ENCODE results near the gene TROAP.
A peak's percentile ranks its signal among the peaks of the same experiment; 100 is the strongest.
"Not testable (repeated sequence)": the region's sequence is repeated elsewhere in the genome, so short reads cannot be mapped to it uniquely, and the experiment has no call there.

Gene TROAP

DNA sequence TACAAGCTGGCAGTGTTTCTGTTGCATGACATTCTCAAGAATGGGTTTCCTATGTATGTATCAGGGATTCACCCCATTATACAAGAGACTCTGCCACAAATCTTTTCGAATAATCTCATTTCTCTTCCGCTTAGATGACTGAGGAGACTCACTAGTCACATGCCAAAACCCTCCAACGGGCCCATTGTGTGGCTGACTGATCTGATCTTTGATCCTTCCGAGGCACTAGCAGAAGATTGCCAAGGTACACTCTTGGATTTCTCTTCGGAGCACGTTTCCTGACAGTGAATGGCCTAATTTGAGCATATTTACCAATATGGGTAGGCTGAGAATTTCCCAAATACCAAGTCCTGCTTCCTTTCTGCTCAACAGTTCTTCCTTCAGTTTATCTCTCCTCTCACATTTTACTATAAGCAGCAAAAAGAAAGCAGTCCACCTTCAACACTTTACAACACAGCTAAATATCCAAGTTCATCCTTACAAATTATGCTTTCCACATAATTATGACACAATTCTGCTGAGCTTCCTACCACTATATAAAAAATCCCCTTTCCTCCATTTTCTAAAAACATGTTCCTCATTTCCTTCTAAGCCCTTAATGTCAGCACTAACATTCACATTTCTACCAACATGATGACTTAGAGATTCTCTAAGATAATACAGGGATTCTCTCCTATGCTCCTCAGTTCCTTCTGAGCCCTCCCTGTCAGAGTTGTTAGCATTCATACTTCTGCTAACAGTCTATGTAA lies 17.1 kb upstream of the TROAP start:
- TF ChIP-seq, protein P1, sequence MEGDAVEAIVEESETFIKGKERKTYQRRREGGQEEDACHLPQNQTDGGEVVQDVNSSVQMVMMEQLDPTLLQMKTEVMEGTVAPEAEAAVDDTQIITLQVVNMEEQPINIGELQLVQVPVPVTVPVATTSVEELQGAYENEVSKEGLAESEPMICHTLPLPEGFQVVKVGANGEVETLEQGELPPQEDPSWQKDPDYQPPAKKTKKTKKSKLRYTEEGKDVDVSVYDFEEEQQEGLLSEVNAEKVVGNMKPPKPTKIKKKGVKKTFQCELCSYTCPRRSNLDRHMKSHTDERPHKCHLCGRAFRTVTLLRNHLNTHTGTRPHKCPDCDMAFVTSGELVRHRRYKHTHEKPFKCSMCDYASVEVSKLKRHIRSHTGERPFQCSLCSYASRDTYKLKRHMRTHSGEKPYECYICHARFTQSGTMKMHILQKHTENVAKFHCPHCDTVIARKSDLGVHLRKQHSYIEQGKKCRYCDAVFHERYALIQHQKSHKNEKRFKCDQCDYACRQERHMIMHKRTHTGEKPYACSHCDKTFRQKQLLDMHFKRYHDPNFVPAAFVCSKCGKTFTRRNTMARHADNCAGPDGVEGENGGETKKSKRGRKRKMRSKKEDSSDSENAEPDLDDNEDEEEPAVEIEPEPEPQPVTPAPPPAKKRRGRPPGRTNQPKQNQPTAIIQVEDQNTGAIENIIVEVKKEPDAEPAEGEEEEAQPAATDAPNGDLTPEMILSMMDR (IDR thresholded peaks at IDR 0.05; ENCODE audit: low read depth, low read length): no peak

DNA sequence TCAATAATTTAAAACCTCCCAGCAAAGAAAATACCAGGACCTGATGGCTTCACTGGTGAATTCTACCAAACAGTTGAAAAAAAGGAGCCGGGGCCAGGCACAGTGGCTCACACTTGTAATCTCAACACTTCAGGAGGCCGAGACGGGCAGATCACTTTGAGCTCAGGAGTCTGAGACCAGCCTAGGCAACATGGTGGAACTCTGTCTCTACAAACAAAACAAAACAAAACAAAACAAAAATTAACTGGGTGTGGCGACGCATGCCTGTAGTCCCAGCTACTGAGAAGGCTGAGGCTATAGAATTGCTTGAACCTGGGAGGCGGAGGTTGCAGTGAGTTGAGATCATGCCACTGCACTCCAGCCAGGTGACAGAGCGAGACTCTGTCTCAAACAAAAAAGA lies 13.7 kb upstream of the TROAP start:
- no peak overlapping the region for H3K4me3 ChIP-seq (ENCODE audit: low read depth, low read length)
- TF ChIP-seq, protein P1 (IDR thresholded peaks at IDR 0.05; ENCODE audit: low read depth, low read length): no peak

More for the DNA sequence above, 17.1 kb upstream of the TROAP start:
- H3K4me3 ChIP-seq (ENCODE audit: low read depth, low read length): no peak overlapping the region

DNA sequence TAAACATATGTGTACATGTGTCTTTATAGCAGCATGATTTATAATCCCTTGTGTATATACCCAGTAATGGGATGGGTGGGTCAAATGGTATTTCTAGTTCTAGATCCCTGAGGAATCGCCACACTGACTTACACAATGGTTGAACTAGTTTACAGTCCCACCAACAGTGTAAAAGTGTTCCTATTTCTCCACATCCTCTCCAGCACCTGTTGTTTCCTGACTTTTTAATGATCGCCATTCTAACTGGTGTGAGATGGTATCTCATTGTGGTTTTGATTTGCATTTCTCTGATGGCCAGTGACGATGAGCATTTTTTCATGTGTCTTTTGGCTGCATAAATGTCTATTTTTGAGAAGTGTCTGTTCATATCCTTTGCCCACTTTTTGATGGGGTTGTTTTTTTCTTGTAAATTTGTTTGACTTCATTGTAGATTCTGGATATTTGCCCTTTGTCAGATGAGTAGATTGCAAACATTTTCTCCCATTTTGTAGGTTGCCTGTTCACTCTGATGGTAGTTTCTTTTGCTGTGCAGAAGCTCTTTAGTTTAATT lies 12.5 kb upstream of the TROAP start:
- H3K4me3 ChIP-seq (ENCODE audit: low read depth, low read length): not testable (repeated sequence)

DNA sequence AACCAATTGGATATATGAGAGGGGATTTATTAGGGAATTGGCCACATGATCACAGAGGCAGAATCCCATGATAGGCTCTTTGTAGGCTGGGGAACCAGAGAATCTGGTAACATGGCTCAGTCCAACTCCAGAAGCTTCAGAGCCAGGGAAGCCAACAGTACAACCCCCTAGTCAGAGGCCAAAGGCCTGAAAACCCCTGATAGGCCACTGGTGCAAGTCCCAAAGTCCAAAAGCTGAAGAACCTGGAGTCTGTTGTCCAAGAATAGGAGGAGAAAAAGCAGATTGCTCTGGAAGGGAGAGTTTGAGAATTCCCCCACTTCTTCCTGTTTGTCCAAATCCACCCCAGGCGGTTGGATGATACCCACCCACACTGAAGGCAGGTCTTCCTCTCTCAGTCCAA lies 8.2 kb upstream of the TROAP start:
- TF ChIP-seq, protein P1 (IDR thresholded peaks at IDR 0.05; ENCODE audit: low read depth, low read length): no peak
- H3K4me3 ChIP-seq (ENCODE audit: low read depth, low read length): no peak overlapping the region

DNA sequence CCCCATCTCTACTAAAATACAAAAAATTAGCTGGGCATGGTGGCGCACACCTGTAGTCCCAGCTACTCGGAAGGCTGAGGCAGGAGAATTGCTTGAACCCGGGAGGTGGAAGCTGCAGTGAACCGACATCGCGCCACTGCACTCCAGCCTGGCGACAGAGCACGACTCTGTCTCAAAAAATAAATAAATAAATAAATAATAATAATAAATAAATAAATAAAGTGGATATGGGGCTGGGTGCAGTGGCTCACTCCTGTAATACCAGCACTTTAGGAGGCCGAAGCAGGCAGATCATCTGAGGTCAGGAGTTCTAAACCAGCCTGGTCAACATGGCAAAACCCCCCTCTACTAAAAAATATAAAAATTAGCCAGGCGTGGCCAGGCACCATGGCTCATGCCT lies 5.9 kb upstream of the TROAP start:
- H3K4me3 ChIP-seq (ENCODE audit: low read depth, low read length): not testable (repeated sequence)

DNA sequence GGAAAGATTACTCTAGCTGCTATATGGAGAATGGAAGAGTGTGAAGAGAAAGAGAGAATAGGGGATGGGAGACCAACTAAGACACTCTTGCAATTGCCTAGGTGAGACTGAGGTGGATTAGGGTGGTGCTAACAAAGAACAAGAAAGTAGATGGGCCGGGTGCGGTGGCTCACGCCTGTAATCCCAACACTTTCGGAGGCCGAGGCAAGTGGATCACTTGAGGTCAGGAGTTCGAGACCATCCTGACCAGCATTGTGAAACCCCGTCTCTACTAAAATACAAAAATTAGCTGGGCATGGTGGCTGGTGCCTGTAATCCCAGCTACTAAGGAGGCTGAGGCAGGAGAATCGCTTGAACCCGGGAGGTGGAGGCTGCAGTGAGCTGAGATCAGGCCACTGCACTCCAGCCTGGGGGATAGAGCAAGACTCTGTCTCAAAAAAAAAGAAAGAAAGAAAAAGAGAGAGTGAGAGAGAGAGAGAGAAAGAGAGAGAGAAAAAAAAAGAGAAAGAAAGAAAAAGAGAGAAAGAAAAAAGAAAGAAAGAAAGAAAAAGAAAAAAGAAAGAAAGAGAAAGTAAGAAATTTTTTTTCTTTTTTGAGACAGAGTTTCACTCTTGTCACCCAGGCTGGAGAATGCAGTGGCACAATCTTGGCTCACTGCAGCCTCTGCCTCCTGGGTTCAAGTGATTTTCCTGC lies 2.5 kb upstream of the TROAP start:
- not testable (repeated sequence) for H3K4me3 ChIP-seq (ENCODE audit: low read depth, low read length)

DNA sequence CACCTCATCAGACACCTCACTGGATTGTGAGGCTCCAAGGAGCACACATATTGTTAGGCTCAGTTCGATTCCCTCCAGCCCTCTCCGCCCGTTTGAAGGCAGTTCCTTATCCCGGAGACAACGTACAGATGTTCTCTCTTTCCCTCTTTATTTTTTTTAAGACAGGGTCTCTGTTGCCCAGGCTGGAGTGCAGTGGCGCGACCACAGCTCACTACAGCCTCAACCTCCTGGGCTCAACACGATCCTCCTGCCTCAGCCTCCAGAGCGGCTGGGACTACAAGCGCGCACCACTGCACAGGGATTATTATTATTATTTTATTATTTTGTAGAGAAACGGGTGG lies 718 bp upstream of the TROAP start:
- peak overlapping the region; percentile 80 for H3K4me3 ChIP-seq (ENCODE audit: low read depth, low read length)

DNA sequence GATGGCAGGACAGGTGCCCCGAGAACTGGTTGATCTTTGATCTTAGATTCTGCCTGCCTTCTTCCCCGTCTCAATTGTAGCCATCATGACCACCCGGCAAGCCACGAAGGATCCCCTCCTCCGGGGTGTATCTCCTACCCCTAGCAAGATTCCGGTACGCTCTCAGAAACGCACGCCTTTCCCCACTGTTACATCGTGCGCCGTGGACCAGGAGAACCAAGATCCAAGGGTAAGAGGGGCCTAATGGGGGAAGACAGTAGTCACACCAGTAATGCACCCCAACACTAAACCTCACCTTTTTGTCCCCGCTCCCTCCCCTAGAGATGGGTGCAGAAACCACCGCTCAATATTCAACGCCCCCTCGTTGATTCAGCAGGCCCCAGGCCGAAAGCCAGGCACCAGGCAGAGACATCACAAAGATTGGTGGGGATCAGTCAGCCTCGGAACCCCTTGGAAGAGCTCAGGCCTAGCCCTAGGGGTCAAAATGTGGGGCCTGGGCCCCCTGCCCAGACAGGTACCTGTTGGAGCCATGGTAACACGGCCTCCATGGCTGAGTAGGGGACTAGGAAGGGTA lies 556 bp downstream of the TROAP start:
- TF ChIP-seq, protein P1 (IDR thresholded peaks at IDR 0.05; ENCODE audit: low read depth, low read length): no peak
- peak overlapping the region; percentile 80 for H3K4me3 ChIP-seq (ENCODE audit: low read depth, low read length)

More for the DNA sequence above, 718 bp upstream of the TROAP start:
- TF ChIP-seq, protein P1 (IDR thresholded peaks at IDR 0.05; ENCODE audit: low read depth, low read length): no peak
